Uterus (tissue), 2 donors: ENCODE data around the gene RBM38.

Experiments
- POLR2A ChIP-seq, 2 donors: fragments of 450-650 bp; IDR thresholded peaks; one replicate each; pipeline ENCODE4 v1.6.1; 2016; ENCODE audit warnings: antibody characterized with exemption in 2 of 2, mild to moderate bottlenecking in 1 of 2, moderate library complexity in 1 of 2
- TF ChIP-seq, protein P1 (sequence below), 4 experiments: fragments of 200-600 bp in 2 of 4; fragments of 450-650 bp in 2 of 4; sonication (generic) in 2 of 4; IDR thresholded peaks; one replicate each; pipeline ENCODE4 v1.5.1; 2016 to 2019; ENCODE audit warnings: antibody characterized with exemption in 4 of 4, mild to moderate bottlenecking in 2 of 4, moderate library complexity in 1 of 4

DNA sequence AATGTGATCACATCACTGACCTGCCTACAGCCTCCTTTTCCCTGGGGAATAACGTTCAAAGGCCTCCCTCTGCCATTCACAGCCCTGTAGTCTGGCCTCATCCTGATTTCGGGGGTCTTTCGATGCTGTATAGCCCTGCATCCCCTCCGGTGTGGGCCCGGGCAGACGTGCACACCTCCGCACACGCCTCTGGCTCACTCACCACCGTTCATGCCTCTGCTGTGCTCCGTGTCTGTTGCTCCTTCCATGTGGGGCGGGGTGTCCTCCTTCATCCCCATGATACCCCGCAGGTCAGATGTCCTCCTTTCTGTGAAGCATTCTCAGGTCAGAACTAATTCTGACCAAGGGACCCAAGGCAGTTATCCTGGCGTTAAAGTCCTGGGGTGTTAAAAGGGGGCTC, 13.8 kb upstream of the RBM38 start:
- TF ChIP-seq, protein P1, sequence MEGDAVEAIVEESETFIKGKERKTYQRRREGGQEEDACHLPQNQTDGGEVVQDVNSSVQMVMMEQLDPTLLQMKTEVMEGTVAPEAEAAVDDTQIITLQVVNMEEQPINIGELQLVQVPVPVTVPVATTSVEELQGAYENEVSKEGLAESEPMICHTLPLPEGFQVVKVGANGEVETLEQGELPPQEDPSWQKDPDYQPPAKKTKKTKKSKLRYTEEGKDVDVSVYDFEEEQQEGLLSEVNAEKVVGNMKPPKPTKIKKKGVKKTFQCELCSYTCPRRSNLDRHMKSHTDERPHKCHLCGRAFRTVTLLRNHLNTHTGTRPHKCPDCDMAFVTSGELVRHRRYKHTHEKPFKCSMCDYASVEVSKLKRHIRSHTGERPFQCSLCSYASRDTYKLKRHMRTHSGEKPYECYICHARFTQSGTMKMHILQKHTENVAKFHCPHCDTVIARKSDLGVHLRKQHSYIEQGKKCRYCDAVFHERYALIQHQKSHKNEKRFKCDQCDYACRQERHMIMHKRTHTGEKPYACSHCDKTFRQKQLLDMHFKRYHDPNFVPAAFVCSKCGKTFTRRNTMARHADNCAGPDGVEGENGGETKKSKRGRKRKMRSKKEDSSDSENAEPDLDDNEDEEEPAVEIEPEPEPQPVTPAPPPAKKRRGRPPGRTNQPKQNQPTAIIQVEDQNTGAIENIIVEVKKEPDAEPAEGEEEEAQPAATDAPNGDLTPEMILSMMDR (IDR thresholded peaks at IDR 0.05): no peak
- TF ChIP-seq POLR2A (IDR thresholded peaks at IDR 0.05): no peak
